ENCODE measurements around the gene LONP2. TPM values are rescaled to one million over a fixed set of nuclear protein-coding genes. Genes with fewer than 3 reads are reported as not detected.

The LONP2 gene
- total and polyA plus RNA-seq, 2 of the 13 experiments (the other 11 are each of a cell fraction or from before 2014, with no cell fraction given) = 39.2 to 63.3 TPM

DNA sequence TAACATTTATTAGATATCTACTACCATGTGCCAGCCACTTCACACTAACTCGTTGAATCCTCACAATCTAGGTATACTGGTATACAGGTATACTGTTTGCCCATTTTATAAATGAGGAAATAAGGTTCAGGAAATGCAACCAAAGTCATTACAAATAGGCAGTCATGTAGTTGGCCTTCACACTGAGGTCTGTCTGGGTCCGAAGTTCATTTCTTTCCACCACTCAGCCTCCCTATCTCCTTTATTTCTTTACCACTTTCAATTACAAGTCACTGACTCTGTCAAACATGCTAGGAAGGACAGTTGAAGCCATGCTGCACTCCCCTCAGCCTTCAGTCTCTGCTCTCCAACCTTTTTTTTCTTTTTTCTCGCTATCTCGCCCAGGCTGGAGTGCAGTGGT, 161.8 kb downstream of the LONP2 start (continued):
- TF ChIP-seq ZBED4 (CRISPR knock-in tag; IDR thresholded peaks at IDR 0.05; ENCODE audit: borderline replicate concordance) = no peak
- TF ChIP-seq BHLHE40 (IDR thresholded peaks at IDR 0.05; ENCODE audit: low read length) = no peak
- TF ChIP-seq SKI (IDR thresholded peaks at IDR 0.05; ENCODE audit: partially characterized antibody) = peak; percentile 73
- TF ChIP-seq EED (CRISPR knock-in tag; IDR thresholded peaks at IDR 0.05) = no peak
- TF ChIP-seq, protein P1, sequence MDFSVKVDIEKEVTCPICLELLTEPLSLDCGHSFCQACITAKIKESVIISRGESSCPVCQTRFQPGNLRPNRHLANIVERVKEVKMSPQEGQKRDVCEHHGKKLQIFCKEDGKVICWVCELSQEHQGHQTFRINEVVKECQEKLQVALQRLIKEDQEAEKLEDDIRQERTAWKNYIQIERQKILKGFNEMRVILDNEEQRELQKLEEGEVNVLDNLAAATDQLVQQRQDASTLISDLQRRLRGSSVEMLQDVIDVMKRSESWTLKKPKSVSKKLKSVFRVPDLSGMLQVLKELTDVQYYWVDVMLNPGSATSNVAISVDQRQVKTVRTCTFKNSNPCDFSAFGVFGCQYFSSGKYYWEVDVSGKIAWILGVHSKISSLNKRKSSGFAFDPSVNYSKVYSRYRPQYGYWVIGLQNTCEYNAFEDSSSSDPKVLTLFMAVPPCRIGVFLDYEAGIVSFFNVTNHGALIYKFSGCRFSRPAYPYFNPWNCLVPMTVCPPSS (IDR thresholded peaks at IDR 0.05) = no peak
- no peak for TF ChIP-seq TCF12 (IDR thresholded peaks at IDR 0.05)
- TF ChIP-seq TCF12 (CRISPR knock-in tag; IDR thresholded peaks at IDR 0.05) = no peak

Other genes starting within 250 kb of the LONP2 start
- gene ABCC12, start 88.3 kb upstream of the LONP2 start, total RNA-seq (2016; rRNA removed; fragmentation: Illumina TruSeq; extraction: Trizol) = not detected in 2 replicates
- 0.22 TPM in 1 of 2 replicates, not detected in the other for gene ABCC12, start 88.3 kb upstream of the LONP2 start, polyA plus RNA-seq (2011; rRNA removed)
- gene ABCC11, start 3.2 kb downstream of the LONP2 start, total RNA-seq (2016; rRNA removed; fragmentation: Illumina TruSeq; extraction: Trizol) = 1.0 and 1.2 TPM in 2 replicates
- gene ABCC11, start 3.2 kb downstream of the LONP2 start, polyA plus RNA-seq (2011; rRNA removed) = 1.4 and 2.2 TPM in 2 replicates
- 27.9 and 28.6 TPM in 2 replicates for gene SIAH1, start 141.1 kb downstream of the LONP2 start, total RNA-seq (2016; rRNA removed; fragmentation: Illumina TruSeq; extraction: Trizol)
- gene SIAH1, start 141.1 kb downstream of the LONP2 start, polyA plus RNA-seq (2011; rRNA removed) = 15.4 and 16.0 TPM in 2 replicates